Glutamatergic neuron (in vitro differentiated cells): ENCODE data around the gene FOXO3. TPM values are rescaled to one million over a fixed set of nuclear protein-coding genes. Genes with fewer than 3 reads are reported as not detected.

Experiments
- DNase-seq: peaks from one replicate; pipeline ENCODE4 v3.0.0; 2022
- H3K27ac Mint-ChIP-seq: one replicate; pipeline ENCODE4 v1.8.0; 2020; ENCODE audit warnings: mild to moderate bottlenecking, mixed read lengths, inconsistent platforms; ENCODE audit not compliant: unreplicated experiment
- H3K27me3 Mint-ChIP-seq: one replicate; pipeline ENCODE4 v1.8.0; 2020; ENCODE audit warnings: mild to moderate bottlenecking, moderate library complexity, mixed read lengths, inconsistent platforms; ENCODE audit not compliant: unreplicated experiment
- H3K36me3 Mint-ChIP-seq: one replicate; pipeline ENCODE4 v1.8.0; 2020; ENCODE audit warnings: mild to moderate bottlenecking, mixed read lengths, inconsistent platforms; ENCODE audit not compliant: unreplicated experiment
- H3K4me1 Mint-ChIP-seq: one replicate; pipeline ENCODE4 v1.8.0; 2020; ENCODE audit warnings: mild to moderate bottlenecking, low read depth, mixed read lengths, inconsistent platforms; ENCODE audit not compliant: unreplicated experiment
- H3K4me3 Mint-ChIP-seq: one replicate; pipeline ENCODE4 v1.8.0; 2020; ENCODE audit warnings: mild to moderate bottlenecking, mixed read lengths, inconsistent platforms; ENCODE audit not compliant: unreplicated experiment
- H3K9me3 Mint-ChIP-seq: one replicate; pipeline ENCODE4 v1.8.0; 2020; ENCODE audit warnings: mild to moderate bottlenecking, moderate library complexity, mixed read lengths, inconsistent platforms; ENCODE audit not compliant: unreplicated experiment
- total RNA-seq: library from RNA; stranded (reverse); fragmentation: NEBNext Ultra II Directional; extraction: Animal tissue kit (Norgen Biotek cat#: 25700); gene quantifications from one replicate; pipeline ENCODE4 v1.2.1, GENCODE V29; 2021; ENCODE audit not compliant: unreplicated experiment
- TF ChIP-seq, protein P1 (sequence below): fragments of 200-600 bp; sonication (generic); IDR thresholded peaks from one replicate; pipeline ENCODE4 v1.5.0; 2021; ENCODE audit not compliant: partially characterized antibody, unreplicated experiment

The FOXO3 gene
- total RNA-seq, 1 donor from 2014 or later = 30.3 TPM

DNA sequence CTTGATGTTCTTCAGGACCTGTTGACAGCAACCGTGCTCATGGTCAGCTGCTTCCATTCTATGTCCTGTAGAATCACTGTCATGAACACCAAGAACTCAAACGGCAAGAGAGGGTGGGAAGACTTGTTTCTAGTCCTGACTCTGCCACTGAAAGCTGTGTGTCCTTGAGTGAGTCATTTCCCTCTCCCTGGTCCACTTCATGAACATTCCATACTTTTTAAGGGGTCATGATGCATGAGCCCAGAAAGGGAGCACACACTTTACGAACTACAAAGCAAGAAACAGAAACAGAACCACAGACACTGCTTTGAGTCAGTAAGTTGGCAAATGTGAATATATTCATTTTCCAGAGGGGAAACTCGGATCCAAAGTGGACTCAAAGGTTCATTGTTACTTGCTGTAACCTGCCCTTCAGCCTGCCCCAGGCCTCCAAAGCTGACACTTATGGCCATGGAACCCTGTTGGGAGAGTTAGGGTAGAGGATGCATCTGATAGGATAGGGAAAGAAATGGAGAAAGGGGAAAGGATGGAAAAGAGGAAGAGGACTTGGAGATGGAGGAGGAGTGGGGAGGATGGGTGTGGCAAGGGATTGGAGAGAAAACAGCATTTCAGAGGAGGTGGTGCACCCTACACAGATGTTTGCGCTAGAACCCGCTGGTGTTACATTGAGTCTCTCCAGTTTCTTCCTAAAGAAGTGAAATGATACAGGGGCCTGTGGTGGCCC lies 129.8 kb downstream of the FOXO3 start:
- no peak for DNase-seq
- peaks cover 7% of the 10 kb centered on the region for H3K27me3 Mint-ChIP-seq
- H3K27ac Mint-ChIP-seq = no peak overlapping the region
- peaks cover 3% of the 10 kb centered on the region for H3K4me1 Mint-ChIP-seq
- TF ChIP-seq, protein P1, sequence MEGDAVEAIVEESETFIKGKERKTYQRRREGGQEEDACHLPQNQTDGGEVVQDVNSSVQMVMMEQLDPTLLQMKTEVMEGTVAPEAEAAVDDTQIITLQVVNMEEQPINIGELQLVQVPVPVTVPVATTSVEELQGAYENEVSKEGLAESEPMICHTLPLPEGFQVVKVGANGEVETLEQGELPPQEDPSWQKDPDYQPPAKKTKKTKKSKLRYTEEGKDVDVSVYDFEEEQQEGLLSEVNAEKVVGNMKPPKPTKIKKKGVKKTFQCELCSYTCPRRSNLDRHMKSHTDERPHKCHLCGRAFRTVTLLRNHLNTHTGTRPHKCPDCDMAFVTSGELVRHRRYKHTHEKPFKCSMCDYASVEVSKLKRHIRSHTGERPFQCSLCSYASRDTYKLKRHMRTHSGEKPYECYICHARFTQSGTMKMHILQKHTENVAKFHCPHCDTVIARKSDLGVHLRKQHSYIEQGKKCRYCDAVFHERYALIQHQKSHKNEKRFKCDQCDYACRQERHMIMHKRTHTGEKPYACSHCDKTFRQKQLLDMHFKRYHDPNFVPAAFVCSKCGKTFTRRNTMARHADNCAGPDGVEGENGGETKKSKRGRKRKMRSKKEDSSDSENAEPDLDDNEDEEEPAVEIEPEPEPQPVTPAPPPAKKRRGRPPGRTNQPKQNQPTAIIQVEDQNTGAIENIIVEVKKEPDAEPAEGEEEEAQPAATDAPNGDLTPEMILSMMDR = no peak
- no peak overlapping the region for H3K4me3 Mint-ChIP-seq
- H3K9me3 Mint-ChIP-seq = peaks cover 1% of the 10 kb centered on the region
- no peaks in the 10 kb centered on the region for H3K36me3 Mint-ChIP-seq

DNA sequence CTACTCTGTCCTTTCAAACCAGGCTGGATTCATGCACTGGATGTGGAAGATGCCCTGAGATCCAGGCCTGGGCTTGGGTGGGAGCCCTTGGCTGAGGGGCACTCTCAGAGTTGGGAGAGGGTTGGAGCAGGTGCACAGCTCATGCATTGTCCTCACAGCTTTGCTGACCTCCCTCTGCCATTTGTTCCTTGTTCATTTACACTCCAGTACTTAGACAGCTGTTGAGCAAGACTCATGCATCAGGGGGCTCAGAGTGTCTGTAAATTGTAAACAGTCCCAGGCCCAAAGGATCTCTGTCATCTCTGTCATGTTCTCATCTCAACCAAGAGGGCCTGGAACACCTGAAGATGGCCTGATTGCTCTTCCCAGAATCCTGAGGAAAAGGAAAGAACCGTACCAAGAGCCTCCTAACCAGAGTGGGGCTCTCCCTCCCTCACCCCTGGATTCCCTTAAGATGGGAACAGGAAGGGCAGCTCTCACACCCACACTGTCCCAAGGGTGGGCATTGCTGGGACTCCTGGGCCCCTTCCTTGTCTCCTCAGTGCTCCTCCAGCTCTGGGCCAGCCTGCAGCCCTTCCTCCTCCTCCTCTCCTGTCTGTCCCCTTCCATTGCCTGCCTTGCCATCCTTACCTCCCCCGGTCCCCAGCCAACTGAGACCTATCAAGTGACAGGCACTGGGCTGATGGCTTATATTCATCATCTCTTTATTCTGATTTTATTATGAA lies 132.9 kb downstream of the FOXO3 start:
- no peak for DNase-seq
- H3K27ac Mint-ChIP-seq = no peak overlapping the region
- no peaks in the 10 kb centered on the region for H3K36me3 Mint-ChIP-seq
- TF ChIP-seq, protein P1 = no peak
- H3K4me3 Mint-ChIP-seq = no peak overlapping the region
- peaks cover 3% of the 10 kb centered on the region for H3K27me3 Mint-ChIP-seq
- H3K9me3 Mint-ChIP-seq = peaks cover 3% of the 10 kb centered on the region
- H3K4me1 Mint-ChIP-seq = peaks cover 3% of the 10 kb centered on the region

DNA sequence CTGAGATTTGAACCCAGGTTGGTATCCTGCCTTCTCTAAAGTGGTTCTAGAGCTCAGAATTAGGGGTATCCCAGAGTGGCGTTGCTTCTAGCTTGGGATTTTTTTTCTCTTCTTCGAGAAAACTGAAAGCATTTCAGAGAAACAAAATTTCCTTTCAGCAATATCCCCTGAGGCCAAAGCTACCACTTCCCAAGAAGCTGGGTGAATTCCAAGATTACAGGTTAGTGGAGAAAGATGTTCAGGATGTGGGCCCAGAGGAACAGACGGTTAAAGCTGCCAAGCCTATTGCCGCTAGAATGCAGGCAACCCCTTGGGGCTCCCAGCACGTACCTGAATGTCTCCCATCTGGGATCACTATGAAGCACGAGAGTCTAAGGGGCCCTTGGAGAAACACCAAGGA lies 134.1 kb downstream of the FOXO3 start:
- H3K27me3 Mint-ChIP-seq = peaks cover 4% of the 10 kb centered on the region
- TF ChIP-seq, protein P1 = no peak
- H3K9me3 Mint-ChIP-seq = peaks cover 3% of the 10 kb centered on the region
- peaks cover 3% of the 10 kb centered on the region for H3K4me1 Mint-ChIP-seq
- H3K4me3 Mint-ChIP-seq = no peak overlapping the region
- DNase-seq = no peak
- no peaks in the 10 kb centered on the region for H3K36me3 Mint-ChIP-seq
- no peak overlapping the region for H3K27ac Mint-ChIP-seq

DNA sequence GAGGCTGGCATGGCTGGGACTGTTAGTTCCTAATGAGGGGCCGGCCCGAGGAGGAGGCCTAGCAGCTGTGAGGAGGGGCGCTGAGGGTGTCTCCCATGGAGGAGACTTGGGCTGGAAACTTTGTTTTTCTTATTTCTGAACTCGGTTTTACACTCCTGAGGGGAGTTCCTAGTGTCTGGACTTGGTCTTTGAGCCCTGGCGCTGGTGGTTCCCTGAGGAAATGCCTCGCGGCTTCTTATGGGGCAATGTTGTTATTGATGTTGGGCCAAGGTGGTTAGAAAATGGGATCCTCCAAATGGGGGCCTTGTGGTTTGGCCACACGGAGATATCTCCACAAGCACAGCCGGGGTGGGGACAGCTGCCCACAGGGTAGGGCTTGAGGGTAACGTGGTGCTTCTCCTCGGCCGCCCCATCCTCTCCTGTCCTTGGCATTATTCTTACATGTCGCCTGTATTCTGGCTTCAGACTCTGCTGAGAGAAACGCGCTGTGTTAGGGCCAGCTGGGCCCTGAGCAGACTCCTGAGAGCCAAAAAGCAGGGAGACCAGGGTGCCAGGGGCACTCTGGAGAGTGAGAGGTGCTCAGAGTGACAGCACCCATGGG lies 136.9 kb downstream of the FOXO3 start:
- H3K4me3 Mint-ChIP-seq = no peak overlapping the region
- H3K4me1 Mint-ChIP-seq = no peaks in the 10 kb centered on the region
- peaks cover 3% of the 10 kb centered on the region for H3K9me3 Mint-ChIP-seq
- TF ChIP-seq, protein P1 = no peak
- peaks cover 1% of the 10 kb centered on the region for H3K27me3 Mint-ChIP-seq
- DNase-seq = no peak
- H3K27ac Mint-ChIP-seq = no peak overlapping the region
- H3K36me3 Mint-ChIP-seq = peaks cover 16% of the 10 kb centered on the region
